Fibroblast of lung (primary cell): ENCODE measurements around the gene SNX30. TPM values are rescaled to one million over a fixed set of nuclear protein-coding genes. Genes with fewer than 3 reads are reported as not detected.

Source experiments
- DNase-seq, 2 donors: peaks; one replicate each; pipeline versions ENCODE4 v3.0.0 to v3.0.0-alpha.2; 2010; ENCODE audit warnings: low read depth in 2 of 2
- H2AFZ ChIP-seq: 2 replicates; pipeline ENCODE4 v1.5.1; 2012; ENCODE audit warnings: low read length, control low read depth, inconsistent platforms
- H3K27ac ChIP-seq: 2 replicates; pipeline ENCODE4 v1.5.1; 2011; ENCODE audit warnings: low read length, control low read depth; ENCODE audit not compliant: insufficient read depth
- H3K27me3 ChIP-seq: 2 replicates; pipeline ENCODE4 v1.5.1; 2011; ENCODE audit warnings: mild to moderate bottlenecking, low read length; ENCODE audit not compliant: control insufficient read depth, insufficient read depth
- H3K36me3 ChIP-seq: 2 replicates; pipeline ENCODE4 v1.5.1; 2011; ENCODE audit warnings: low read length; ENCODE audit not compliant: control insufficient read depth, insufficient read depth
- H3K4me1 ChIP-seq: 2 replicates; pipeline ENCODE4 v1.5.1; 2011; ENCODE audit warnings: low read length; ENCODE audit not compliant: control insufficient read depth, insufficient read depth; ENCODE audit errors: extremely low read depth
- H3K4me2 ChIP-seq: 2 replicates; pipeline ENCODE4 v1.5.1; 2011; ENCODE audit warnings: low read length, control low read depth; ENCODE audit not compliant: insufficient read depth; ENCODE audit errors: extremely low read depth
- H3K4me3 ChIP-seq, 4 experiments: fragments of 200-600 bp in 1 of 4; sonication (generic) in 1 of 4; replicated peaks in 1 of 4; 2 replicates each; pipeline ENCODE4 v1.5.1; 2011 to 2016; ENCODE audit warnings: low read length in 4 of 4, low read depth in 3 of 4, mild to moderate bottlenecking in 3 of 4, control low read depth in 2 of 4, inconsistent platforms in 1 of 4, mixed read lengths in 1 of 4; ENCODE audit not compliant: insufficient read depth in 1 of 4; ENCODE audit errors: control extremely low read depth in 1 of 4
- H3K79me2 ChIP-seq: 2 replicates; pipeline ENCODE4 v1.5.1; 2012; ENCODE audit warnings: mild to moderate bottlenecking, low read length, inconsistent platforms; ENCODE audit not compliant: control insufficient read depth, insufficient read depth
- H3K9ac ChIP-seq: 2 replicates; pipeline ENCODE4 v1.5.1; 2011; ENCODE audit warnings: mild to moderate bottlenecking, low read length, control low read depth; ENCODE audit not compliant: insufficient read depth
- H3K9me3 ChIP-seq: 2 replicates; pipeline ENCODE4 v1.5.1; 2012; ENCODE audit warnings: low read depth, low read length; ENCODE audit not compliant: control insufficient read depth, insufficient read depth
- H4K20me1 ChIP-seq: 2 replicates; pipeline ENCODE4 v1.5.1; 2011; ENCODE audit warnings: low read length; ENCODE audit not compliant: control insufficient read depth, insufficient read depth; ENCODE audit errors: extremely low read depth
- EZH2 ChIP-seq: IDR thresholded peaks from 2 replicates; pipeline ENCODE4 v1.5.1; 2012; ENCODE audit warnings: low read length, control low read depth, mild to moderate bottlenecking; ENCODE audit errors: missing control alignments
- polyA plus RNA-seq, 2 donors: library from polyadenylated mRNA; depleted of rRNA in 1 of 2; stranded (reverse) in 1 of 2; unstranded in 1 of 2; fragments of >200 nt; gene quantifications; 2 replicates each; pipeline ENCODE4 v1.2.1, GENCODE V29; 2011 to 2012; ENCODE audit warnings: missing spikeins in 1 of 2
- total RNA-seq: library from RNA; depleted of rRNA; stranded (reverse); fragments of >200 nt; gene quantifications from 2 replicates; pipeline ENCODE4 v1.2.1, GENCODE V29; 2014
- TF ChIP-seq, protein P1 (sequence below), 2 donors: IDR thresholded peaks in 1 of 2; conservative IDR thresholded peaks in 1 of 2; 1 replicate in 1 of 2; 2 replicates in 1 of 2; pipeline ENCODE4 v1.5.1; 2011 to 2012; ENCODE audit warnings: low read length in 2 of 2, control low read depth in 1 of 2, inconsistent platforms in 1 of 2, low read depth in 1 of 2, mild to moderate bottlenecking in 1 of 2

SNX30 gene
- total and polyA plus RNA-seq, 2 donors (not counting 1 experiment from before 2014, with no cell fraction given), result 7.9 to 20.6 TPM

GRCh38 chr9:112795921-112796320 lies 45.4 kb downstream of the SNX30 start:
- Histone ChIP-seq H3K4me2 (no peak overlapping the region), H4K20me1 (no peaks in the 10 kb centered on the region), H3K79me2 (no peaks in the 10 kb centered on the region), H3K36me3 (no peaks in the 10 kb centered on the region), H3K27me3 (no peaks in the 10 kb centered on the region), H2AFZ (no peak overlapping the region), H3K4me3 (no peak overlapping the region), H3K9ac (no peak overlapping the region), H3K27ac (no peak overlapping the region), H3K4me1 (no peaks in the 10 kb centered on the region), H3K9me3 (no peaks in the 10 kb centered on the region)
- TF ChIP-seq, protein P1, sequence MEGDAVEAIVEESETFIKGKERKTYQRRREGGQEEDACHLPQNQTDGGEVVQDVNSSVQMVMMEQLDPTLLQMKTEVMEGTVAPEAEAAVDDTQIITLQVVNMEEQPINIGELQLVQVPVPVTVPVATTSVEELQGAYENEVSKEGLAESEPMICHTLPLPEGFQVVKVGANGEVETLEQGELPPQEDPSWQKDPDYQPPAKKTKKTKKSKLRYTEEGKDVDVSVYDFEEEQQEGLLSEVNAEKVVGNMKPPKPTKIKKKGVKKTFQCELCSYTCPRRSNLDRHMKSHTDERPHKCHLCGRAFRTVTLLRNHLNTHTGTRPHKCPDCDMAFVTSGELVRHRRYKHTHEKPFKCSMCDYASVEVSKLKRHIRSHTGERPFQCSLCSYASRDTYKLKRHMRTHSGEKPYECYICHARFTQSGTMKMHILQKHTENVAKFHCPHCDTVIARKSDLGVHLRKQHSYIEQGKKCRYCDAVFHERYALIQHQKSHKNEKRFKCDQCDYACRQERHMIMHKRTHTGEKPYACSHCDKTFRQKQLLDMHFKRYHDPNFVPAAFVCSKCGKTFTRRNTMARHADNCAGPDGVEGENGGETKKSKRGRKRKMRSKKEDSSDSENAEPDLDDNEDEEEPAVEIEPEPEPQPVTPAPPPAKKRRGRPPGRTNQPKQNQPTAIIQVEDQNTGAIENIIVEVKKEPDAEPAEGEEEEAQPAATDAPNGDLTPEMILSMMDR (conservative IDR thresholded peaks at IDR 0.05 in 1 of 2, IDR thresholded peaks at IDR 0.05 in 1 of 2; ENCODE audit: low read depth in 1 of 2, low read length in 2 of 2), result no peak
- no peak for TF ChIP-seq EZH2
- peak in 1 of 2 donors; percentile 67 for DNase-seq

- Histone ChIP-seq H3K9ac (no peak overlapping the region), H3K79me2 (no peaks in the 10 kb centered on the region), H3K9me3 (no peaks in the 10 kb centered on the region), H3K27ac (no peak overlapping the region), H3K4me3 (no peak overlapping the region), H3K36me3 (no peaks in the 10 kb centered on the region), H3K27me3 (no peaks in the 10 kb centered on the region), H4K20me1 (no peaks in the 10 kb centered on the region), H3K4me1 (no peaks in the 10 kb centered on the region), H2AFZ (no peak overlapping the region), H3K4me2 (no peak overlapping the region)
- no peak for DNase-seq
- TF ChIP-seq, protein P1 (conservative IDR thresholded peaks at IDR 0.05 in 1 of 2, IDR thresholded peaks at IDR 0.05 in 1 of 2; ENCODE audit: low read depth in 1 of 2, low read length in 2 of 2), result no peak
- no peak for TF ChIP-seq EZH2
Measured at GRCh38 chr9:112796485-112796884, 45.9 kb downstream of the SNX30 start.

DNA sequence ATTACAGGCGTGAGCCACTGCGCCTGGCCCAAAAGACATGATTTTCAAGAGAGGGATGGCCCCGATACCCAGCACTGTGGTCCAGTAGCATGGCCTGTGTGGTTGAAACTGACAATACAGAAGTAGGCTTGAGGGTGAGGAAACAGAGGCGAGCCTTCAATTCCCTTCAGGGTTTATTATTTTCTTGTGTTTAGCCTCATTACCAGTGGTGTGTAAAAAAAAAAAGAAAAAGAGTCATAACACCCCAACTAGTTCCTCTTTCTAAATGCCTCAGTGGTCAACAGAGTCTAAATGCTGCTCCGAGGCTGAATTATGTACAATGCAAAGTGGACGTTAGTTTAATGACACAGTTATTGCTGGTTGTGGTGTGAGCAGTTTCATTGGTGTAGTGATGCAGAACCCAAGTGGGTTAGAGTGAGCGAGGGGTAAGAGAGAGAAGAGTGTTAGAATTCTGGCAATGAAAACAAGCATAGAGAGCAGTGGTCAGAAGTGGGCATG lies 58.8 kb downstream of the SNX30 start:
- Histone ChIP-seq H3K27me3 (no peaks in the 10 kb centered on the region), H3K9me3 (no peaks in the 10 kb centered on the region), H3K27ac (no peak overlapping the region), H3K4me2 (no peak overlapping the region), H3K79me2 (no peaks in the 10 kb centered on the region), H3K4me1 (no peaks in the 10 kb centered on the region), H3K4me3 (no peak overlapping the region), H4K20me1 (no peaks in the 10 kb centered on the region), H3K36me3 (no peaks in the 10 kb centered on the region), H2AFZ (no peak overlapping the region), H3K9ac (no peak overlapping the region)
- TF ChIP-seq, protein P1 (conservative IDR thresholded peaks at IDR 0.05 in 1 of 2, IDR thresholded peaks at IDR 0.05 in 1 of 2; ENCODE audit: low read depth in 1 of 2, low read length in 2 of 2), result no peak
- TF ChIP-seq EZH2, result no peak
- DNase-seq, result no peak
